IMR-90 (cell line): Measurements from ENCODE around the gene MECR. TPM values are rescaled to one million over a fixed set of nuclear protein-coding genes. Genes with fewer than 3 reads are reported as not detected.

Experiments
- ATAC-seq: fragments of 200-7000 bp; cut with Tn5 transposase; 2 replicates; pipeline ENCODE4 v1.9.1; 2020; ENCODE audit warnings: low read depth, mild to moderate bottlenecking, moderate library complexity
- BruUV-seq: library from RNA; stranded (reverse); fragments of 400-500 nt; replicated peaks from 2 replicates; lab custom pipeline; 2021; lab: Mats Ljungman, UMichigan
- CTCF ChIA-PET: fragments of 300-600 bp; formaldehyde crosslinking; extraction: SDS; loops from one replicate; lab custom pipeline; 2021; ENCODE audit warnings: antibody characterized with exemption; lab: Yijun Ruan, JAX
- POLR2A ChIA-PET: fragments of 300-600 bp; sonication (Branson Sonifier 250); formaldehyde crosslinking; loops from one replicate; lab custom pipeline; 2022; ENCODE audit warnings: antibody characterized with exemption; ENCODE audit not compliant: unreplicated experiment; lab: Charles Lee
- DNase-seq: peaks from one replicate; pipeline ENCODE4 v3.0.0; 2013
- H2AFZ ChIP-seq: replicated peaks from 2 replicates; pipeline ENCODE3; 2013; ENCODE audit warnings: low read length, mild to moderate bottlenecking; ENCODE audit not compliant: poor library complexity
- H2AK5ac ChIP-seq: 2 replicates; pipeline ENCODE4 v1.6.1; 2013; ENCODE audit warnings: low read depth, low read length, inconsistent platforms
- H2AK9ac ChIP-seq: replicated peaks from 2 replicates; pipeline ENCODE3; 2013; ENCODE audit warnings: mild to moderate bottlenecking, low read depth, low read length, moderate library complexity; ENCODE audit not compliant: poor library complexity
- H2BK120ac ChIP-seq: 2 replicates; pipeline ENCODE4 v1.6.1; 2013; ENCODE audit warnings: low read depth, low read length, inconsistent platforms
- H2BK15ac ChIP-seq: 3 replicates; pipeline ENCODE4 v1.6.1; 2013; ENCODE audit warnings: low read depth, low read length, inconsistent platforms
- H2BK20ac ChIP-seq: 2 replicates; pipeline ENCODE4 v1.6.1; 2013; ENCODE audit warnings: low read depth, mild to moderate bottlenecking, inconsistent platforms, low read length, moderate library complexity
- H2BK5ac ChIP-seq: 2 replicates; pipeline ENCODE4 v1.6.1; 2013; ENCODE audit warnings: mild to moderate bottlenecking, low read depth, low read length, inconsistent platforms; ENCODE audit not compliant: poor library complexity, severe bottlenecking
- H3K14ac ChIP-seq: replicated peaks from 2 replicates; pipeline ENCODE4 v1.6.1; 2013; ENCODE audit warnings: low read depth, low read length, inconsistent platforms
- H3K18ac ChIP-seq: 2 replicates; pipeline ENCODE4 v1.6.1; 2013; ENCODE audit warnings: low read depth, low read length, control low read depth
- H3K23ac ChIP-seq: 2 replicates; pipeline ENCODE4 v1.6.1; 2013; ENCODE audit warnings: low read depth, low read length, inconsistent platforms
- H3K27ac ChIP-seq: 2 replicates; pipeline ENCODE4 v1.5.1; 2013; ENCODE audit warnings: mild to moderate bottlenecking, control low read depth, low read length; ENCODE audit not compliant: insufficient read depth
- H3K27me3 ChIP-seq: 2 replicates; pipeline ENCODE4 v1.6.1; 2013; ENCODE audit warnings: low read length; ENCODE audit not compliant: control insufficient read depth, insufficient read depth
- H3K36me3 ChIP-seq: 2 replicates; pipeline ENCODE4 v1.6.1; 2013; ENCODE audit warnings: low read length, mixed read lengths; ENCODE audit not compliant: control insufficient read depth, insufficient read depth
- H3K4ac ChIP-seq: 2 replicates; pipeline ENCODE4 v1.6.1; 2013; ENCODE audit warnings: low read depth, low read length, inconsistent platforms
- H3K4me1 ChIP-seq: 2 replicates; pipeline ENCODE4 v1.6.1; 2013; ENCODE audit warnings: low read length, mixed read lengths; ENCODE audit not compliant: control insufficient read depth, insufficient read depth
- H3K4me2 ChIP-seq: 2 replicates; pipeline ENCODE4 v1.6.1; 2013; ENCODE audit warnings: low read depth, mild to moderate bottlenecking, control low read depth, low read length, moderate library complexity
- H3K4me3 ChIP-seq: 2 replicates; pipeline ENCODE4 v1.5.1; 2013; ENCODE audit warnings: low read depth, mild to moderate bottlenecking, control low read depth, low read length, moderate library complexity; ENCODE audit not compliant: insufficient read depth
- H3K56ac ChIP-seq: 2 replicates; pipeline ENCODE4 v1.6.1; 2013; ENCODE audit warnings: low read length, inconsistent platforms; ENCODE audit not compliant: insufficient read depth; ENCODE audit errors: extremely low read depth
- H3K79me1 ChIP-seq, 2 experiments: 2 replicates each; pipeline ENCODE4 v1.6.1; 2013; ENCODE audit warnings: low read length in 2 of 2, inconsistent platforms in 1 of 2, low read depth in 1 of 2
- H3K9ac ChIP-seq: 2 replicates; pipeline ENCODE4 v1.6.1; 2013; ENCODE audit warnings: low read depth, low read length, control low read depth
- H3K9me1 ChIP-seq: 2 replicates; pipeline ENCODE4 v1.6.1; 2013; ENCODE audit warnings: low read length, inconsistent platforms; ENCODE audit not compliant: insufficient read depth
- H3K9me3 ChIP-seq: 2 replicates; pipeline ENCODE4 v1.6.1; 2013; ENCODE audit warnings: low read length; ENCODE audit not compliant: control insufficient read depth, insufficient read depth
- H4K20me1 ChIP-seq: 2 replicates; pipeline ENCODE4 v1.6.1; 2013; ENCODE audit warnings: low read length, inconsistent platforms; ENCODE audit not compliant: insufficient read depth
- H4K5ac ChIP-seq: 2 replicates; pipeline ENCODE4 v1.6.1; 2013; ENCODE audit warnings: mild to moderate bottlenecking, low read depth, low read length, control low read depth
- H4K8ac ChIP-seq, 2 experiments: 2 replicates each; pipeline ENCODE4 v1.6.1; 2013; ENCODE audit warnings: low read depth in 2 of 2, low read length in 2 of 2, control low read depth in 1 of 2, inconsistent platforms in 1 of 2
- H4K91ac ChIP-seq: 2 replicates; pipeline ENCODE4 v1.6.1; 2013; ENCODE audit warnings: low read depth, low read length, inconsistent platforms; ENCODE audit not compliant: insufficient read depth
- BHLHE40 ChIP-seq: fragments of 150-350 bp; IDR thresholded peaks from 2 replicates; pipeline ENCODE4 v1.6.1; 2016; ENCODE audit warnings: mild to moderate bottlenecking, low read depth, low read length
- CEBPB ChIP-seq: IDR thresholded peaks from 2 replicates; pipeline ENCODE4 v1.6.1; 2012; ENCODE audit warnings: low read depth, low read length, improper control_type of control experiment
- FOS ChIP-seq: fragments of 150-350 bp; IDR thresholded peaks from 2 replicates; pipeline ENCODE4 v1.6.1; 2016; ENCODE audit warnings: low read depth, low read length
- MAFK ChIP-seq: IDR thresholded peaks from 2 replicates; pipeline ENCODE4 v1.6.1; 2012; ENCODE audit warnings: low read depth, low read length, improper control_type of control experiment
- MAZ ChIP-seq: IDR thresholded peaks from 2 replicates; pipeline ENCODE4 v1.6.1; 2012; ENCODE audit warnings: low read depth, mild to moderate bottlenecking, low read length, improper control_type of control experiment, moderate library complexity, borderline replicate concordance
- MXI1 ChIP-seq: IDR thresholded peaks from 2 replicates; pipeline ENCODE4 v1.6.1; 2012; ENCODE audit warnings: low read depth, mild to moderate bottlenecking, low read length, moderate library complexity, borderline replicate concordance
- NFE2L2 ChIP-seq: fragments of 150-350 bp; IDR thresholded peaks from 2 replicates; pipeline ENCODE4 v1.6.1; 2016; ENCODE audit warnings: low read depth, mild to moderate bottlenecking, low read length
- POLR2A ChIP-seq: IDR thresholded peaks from 2 replicates; pipeline ENCODE4 v1.6.1; 2012; ENCODE audit warnings: mild to moderate bottlenecking, low read depth, low read length
- RAD21 ChIP-seq: IDR thresholded peaks from 2 replicates; pipeline ENCODE4 v1.6.1; 2012; ENCODE audit warnings: low read length, improper control_type of control experiment
- RCOR1 ChIP-seq: IDR thresholded peaks from 2 replicates; pipeline ENCODE4 v1.6.1; 2012; ENCODE audit warnings: mild to moderate bottlenecking, low read length, improper control_type of control experiment; ENCODE audit not compliant: insufficient replicate concordance
- RFX5 ChIP-seq: IDR thresholded peaks from 2 replicates; pipeline ENCODE4 v1.8.0; 2012; ENCODE audit warnings: low read depth, mild to moderate bottlenecking, low read length, moderate library complexity
- WGBS, 2 experiments: methylation state at CpG; one replicate each; pipeline versions ENCODE4 v1.1.5 to v1.1.7; 2013; ENCODE audit warnings: missing lambda C conversion rate in 2 of 2; ENCODE audit not compliant: insufficient read length in 1 of 2; ENCODE audit errors: extremely low coverage in 2 of 2; 5-methylcytosine and 5-hydroxymethylcytosine counted together
- dilution Hi-C: fragments of 300-500 bp; cut with HindIII; formaldehyde crosslinking; loops from one replicate; pipeline ENCODE4 v1.14.3; 2018; ENCODE audit warnings: low sequenced_read_pairs; ENCODE audit not compliant: unreplicated experiment
- in situ Hi-C: fragments of 300-500 bp; cut with MboI; formaldehyde crosslinking; loops from 3 replicates; pipeline ENCODE4 v1.14.3; 2019; ENCODE audit warnings: low sequenced_read_pairs, inconsistent platforms, mixed read lengths
- intact Hi-C: fragments of 100-400 bp; cut with micrococcal nuclease; formaldehyde crosslinking; loops from 2 replicates; pipeline ENCODE4 v1.10.0; 2022
- polyA plus RNA-seq, 3 experiments: library from polyadenylated mRNA; depleted of rRNA; stranded (reverse); fragments of >200 nt; gene quantifications; 2 replicates each; pipeline ENCODE4 v1.2.3, GENCODE V29; 2012; ENCODE audit warnings: low replicate concordance in 1 of 3
- total RNA-seq: library from RNA; depleted of rRNA; stranded (reverse); fragments of >200 nt; gene quantifications from 2 replicates; pipeline ENCODE4 v1.2.3, GENCODE V29; 2012
- TF ChIP-seq, protein P1 (sequence below): fragments of 150-350 bp; IDR thresholded peaks from 2 replicates; pipeline ENCODE4 v1.6.1; 2017; ENCODE audit warnings: mild to moderate bottlenecking, antibody characterized with exemption, low read length, low read depth
- TF ChIP-seq, protein P2 (sequence below): fragments of 150-350 bp; IDR thresholded peaks from 2 replicates; pipeline ENCODE4 v1.6.1; 2016; ENCODE audit warnings: low read depth, mild to moderate bottlenecking, low read length, moderate library complexity, borderline replicate concordance

The MECR gene
- total and polyA plus RNA-seq, 2 of the 4 experiments (the other 2 are of a cell fraction) = 20.3 to 24.8 TPM

DNA sequence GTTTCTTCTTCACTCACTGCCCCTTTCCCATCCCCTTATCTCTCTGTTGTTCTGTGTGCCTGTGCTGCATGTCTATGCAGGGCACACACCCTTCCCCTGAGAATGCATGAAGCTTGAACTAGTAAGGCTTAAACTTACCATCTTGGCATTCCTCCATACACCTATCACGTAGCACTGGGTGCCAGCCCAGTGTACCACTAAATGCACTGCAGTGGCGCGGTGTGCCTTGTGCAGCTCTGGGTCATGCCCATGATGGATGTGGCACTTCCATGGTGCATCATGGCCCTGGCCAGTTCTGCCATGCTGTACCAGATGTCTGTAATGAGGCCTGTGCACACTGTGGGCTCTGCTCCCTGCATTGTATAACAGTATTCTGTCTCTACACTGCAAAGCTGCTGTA is 16.3 kb upstream of the MECR start (continued):
- TF ChIP-seq RFX5 (no peak), CEBPB (no peak), POLR2A (no peak), MAFK (no peak)

DNA sequence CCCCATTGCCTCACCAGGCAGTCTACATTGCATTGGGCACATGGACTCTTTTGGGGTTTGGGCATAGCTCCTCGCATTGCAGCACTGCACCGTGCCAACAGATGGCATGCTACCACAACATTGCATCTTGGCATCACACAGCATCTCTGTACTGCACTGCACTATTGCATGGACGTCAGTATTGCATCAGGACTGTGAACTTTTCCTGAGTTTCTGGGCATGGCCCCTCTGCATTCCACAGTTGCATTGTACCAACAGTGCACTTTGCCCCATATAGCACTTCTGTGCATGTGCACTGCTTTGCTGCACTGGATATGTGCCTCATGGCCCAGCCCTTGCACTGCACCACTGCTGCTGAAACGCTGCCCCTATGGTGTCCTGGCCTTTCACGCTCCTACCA is 15.1 kb upstream of the MECR start:
- Histone ChIP-seq H3K4me2 (no peak overlapping the region), H3K14ac (no peak overlapping the region), H3K36me3 (no peaks in the 10 kb centered on the region), H2BK15ac (no peak overlapping the region), H3K9me1 (peaks cover 17% of the 10 kb centered on the region), H4K5ac (no peak overlapping the region), H2BK5ac (no peak overlapping the region), H3K23ac (no peak overlapping the region), H3K9ac (no peak overlapping the region), H3K4ac (no peak overlapping the region; the same call in 1 of the 2 replicates), H2AK9ac (peak overlapping the region; percentile 11), H3K18ac (no peak overlapping the region), H3K79me1 (peaks cover 0 to 14% of the 10 kb centered on the region in 2 experiments; a peak in 1 of 4 replicates), H4K8ac (no peak overlapping the region), H2AFZ (peak overlapping the region; percentile 0), H3K4me1 (peaks cover 15% of the 10 kb centered on the region), H3K27me3 (no peaks in the 10 kb centered on the region), H4K91ac (no peak overlapping the region), H3K56ac (no peak overlapping the region), H2AK5ac (peak overlapping the region; percentile 44; the same call in 1 of the 2 replicates), H4K20me1 (no peaks in the 10 kb centered on the region), H2BK20ac (no peak overlapping the region), H3K4me3 (no peak overlapping the region), H3K27ac (no peak overlapping the region), H2BK120ac (no peak overlapping the region), H3K9me3 (no peaks in the 10 kb centered on the region)
- ChIA-PET CTCF (interaction anchor here (0.6 to 1.2 kb wide), 7 partner anchors 12 to 195 kb away, joined by 3 to 6 read pairs (median 3); no protein-coding TSS in a partner anchor), POLR2A (no interaction called here)
- intact Hi-C loops = loop anchor here (5.0 kb wide), 2 partner anchors 96 to 151 kb away; no protein-coding TSS in a partner anchor
- DNase-seq (peak; percentile 53), ATAC-seq (peak; percentile 79)
- no TSS peak for BruUV-seq
- 58% methylated on average over 4 of the region's 5 CpGs; no CpG with 5 or more reads in 1 of the 2 experiments for WGBS, 2 experiments
- in situ Hi-C loops = loop anchor here (10.0 kb wide), 5 partner anchors 139 to 1139 kb away; no protein-coding TSS in a partner anchor
- dilution Hi-C loops = no loop called here
- TF ChIP-seq MAFK (no peak), MAZ (no peak), NFE2L2 (no peak), BHLHE40 (no peak), RAD21 (peak; percentile 72), POLR2A (no peak), RCOR1 (no peak), RFX5 (no peak), FOS (no peak), MXI1 (no peak)
- TF ChIP-seq, protein P1, sequence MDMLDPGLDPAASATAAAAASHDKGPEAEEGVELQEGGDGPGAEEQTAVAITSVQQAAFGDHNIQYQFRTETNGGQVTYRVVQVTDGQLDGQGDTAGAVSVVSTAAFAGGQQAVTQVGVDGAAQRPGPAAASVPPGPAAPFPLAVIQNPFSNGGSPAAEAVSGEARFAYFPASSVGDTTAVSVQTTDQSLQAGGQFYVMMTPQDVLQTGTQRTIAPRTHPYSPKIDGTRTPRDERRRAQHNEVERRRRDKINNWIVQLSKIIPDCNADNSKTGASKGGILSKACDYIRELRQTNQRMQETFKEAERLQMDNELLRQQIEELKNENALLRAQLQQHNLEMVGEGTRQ = no peak
- TF ChIP-seq, protein P2, sequence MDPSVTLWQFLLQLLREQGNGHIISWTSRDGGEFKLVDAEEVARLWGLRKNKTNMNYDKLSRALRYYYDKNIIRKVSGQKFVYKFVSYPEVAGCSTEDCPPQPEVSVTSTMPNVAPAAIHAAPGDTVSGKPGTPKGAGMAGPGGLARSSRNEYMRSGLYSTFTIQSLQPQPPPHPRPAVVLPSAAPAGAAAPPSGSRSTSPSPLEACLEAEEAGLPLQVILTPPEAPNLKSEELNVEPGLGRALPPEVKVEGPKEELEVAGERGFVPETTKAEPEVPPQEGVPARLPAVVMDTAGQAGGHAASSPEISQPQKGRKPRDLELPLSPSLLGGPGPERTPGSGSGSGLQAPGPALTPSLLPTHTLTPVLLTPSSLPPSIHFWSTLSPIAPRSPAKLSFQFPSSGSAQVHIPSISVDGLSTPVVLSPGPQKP = no peak
